Activated CD4-positive, alpha-beta T cell treated with anti-CD3 and anti-CD28 coated beads for 48 hours (primary cell): ENCODE results near the gene COP1.
"Not testable (repeated sequence)": the region's sequence is repeated elsewhere in the genome, so short reads cannot be mapped to it uniquely, and the experiment has no call there.

Source experiments
- DNase-seq: peaks from one replicate; pipeline ENCODE4 v3.0.0-alpha.2; 2020

The COP1 gene

GRCh38 chr1:176206961-176207902 lies at the start of gene COP1:
Gene COP1 (minus strand): TSS chr1:176207286. CDS start chr1:176206978, 308 bp downstream.
- DNase-seq: peak; percentile 97

DNA sequence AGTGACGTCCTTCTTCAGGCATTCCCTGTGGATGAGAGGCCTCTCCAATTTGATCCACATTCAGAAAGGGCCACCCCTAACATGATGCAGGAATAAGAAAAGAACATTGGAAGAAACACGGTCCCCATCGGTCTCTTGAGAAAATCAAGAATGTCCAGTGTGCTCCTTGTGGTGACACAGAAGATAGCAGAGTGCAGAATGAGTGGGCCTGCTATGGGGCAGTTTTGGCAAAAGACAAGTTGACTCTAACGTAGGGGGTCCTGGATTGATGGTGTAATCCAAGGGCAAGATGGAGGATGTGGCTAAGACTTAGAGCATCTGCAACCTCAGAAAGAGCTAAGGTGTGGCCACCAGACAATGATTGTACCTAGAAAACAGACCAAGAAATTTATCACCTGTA lies 45.1 kb upstream of the COP1 start:
- no peak for DNase-seq

DNA sequence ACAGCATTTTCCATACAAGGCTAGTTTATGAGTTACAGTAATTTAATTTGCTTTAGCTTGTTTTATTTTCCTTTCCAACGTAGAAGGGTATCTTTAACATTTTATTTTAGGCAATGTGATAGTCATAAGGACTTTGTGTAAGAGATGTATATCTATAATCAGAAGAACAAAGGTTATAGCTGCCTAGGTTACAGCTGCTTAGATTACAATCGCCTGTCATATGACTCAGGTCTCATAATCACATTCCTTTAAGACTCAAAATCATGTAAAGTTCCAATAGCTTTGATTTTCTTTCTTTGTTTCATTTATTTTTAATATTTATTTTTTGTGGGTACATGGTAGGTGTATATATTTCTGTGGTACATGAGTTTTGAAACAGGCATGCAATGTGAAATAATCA lies 37.8 kb upstream of the COP1 start:
- no peak for DNase-seq

GRCh38 chr1:176243746-176244145 lies 36.7 kb upstream of the COP1 start:
- no peak for DNase-seq

- peak; percentile 29 for DNase-seq
Measured at GRCh38 chr1:176241385-176242015, 34.4 kb upstream of the COP1 start.

DNA sequence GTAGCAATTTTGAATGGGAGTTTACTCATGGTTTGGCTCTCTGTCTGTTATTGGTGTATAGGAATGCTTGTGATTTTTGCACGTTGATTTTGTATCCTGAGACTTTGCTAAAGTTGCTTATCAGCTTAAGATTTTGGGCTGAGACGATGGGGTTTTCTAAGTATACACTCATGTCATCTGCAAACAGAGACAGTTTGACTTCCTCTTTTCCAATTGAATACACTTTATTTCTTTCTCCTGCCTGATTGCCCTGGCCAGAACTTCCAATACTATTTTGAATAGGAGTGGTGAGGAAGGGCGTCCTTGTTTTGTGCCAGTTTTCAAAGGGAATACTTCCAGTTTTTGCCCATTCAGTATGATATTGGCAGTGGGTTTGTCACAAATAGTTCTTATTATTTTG lies 26.6 kb upstream of the COP1 start:
- DNase-seq: not testable (repeated sequence)

DNA sequence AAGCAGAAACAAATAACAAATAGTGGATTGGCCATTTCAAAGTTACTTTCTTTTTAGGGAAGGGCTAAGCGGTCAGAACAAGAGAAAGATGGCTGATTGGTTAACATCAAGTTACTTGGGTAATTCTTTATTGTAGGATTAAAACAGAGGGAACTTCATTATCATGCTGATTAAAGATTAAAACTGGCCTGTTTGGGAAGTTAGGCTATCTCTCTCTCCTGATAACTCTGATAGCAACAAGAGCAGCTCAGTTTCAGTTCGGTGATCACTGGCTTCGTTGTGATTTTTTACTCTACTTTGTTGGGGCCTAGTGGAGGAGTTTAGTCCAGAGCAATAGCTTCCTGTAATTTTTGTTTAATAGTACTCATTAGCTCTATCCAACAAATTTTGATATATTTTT lies 20.5 kb upstream of the COP1 start:
- no peak for DNase-seq

- DNase-seq: no peak
Measured at GRCh38 chr1:176225911-176226310, 18.8 kb upstream of the COP1 start.

DNA sequence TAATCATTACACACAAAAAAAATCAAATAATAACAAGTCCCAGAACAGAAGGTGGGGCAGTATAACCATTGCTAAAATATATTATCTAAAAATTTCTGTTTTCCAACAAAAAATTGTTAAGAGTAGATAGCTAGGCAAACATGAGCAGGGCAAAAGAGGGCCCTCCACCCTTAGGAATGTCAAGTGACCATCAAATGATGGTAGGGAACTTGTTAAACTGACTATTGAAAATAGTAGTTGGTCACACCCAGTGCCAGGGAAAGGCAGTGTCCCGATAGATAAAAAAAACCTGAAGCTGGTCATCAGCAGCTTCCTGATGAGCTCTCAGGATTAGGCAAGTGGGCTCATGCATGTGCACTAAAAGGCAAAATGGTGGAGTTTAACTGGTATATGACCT lies 18.4 kb upstream of the COP1 start:
- DNase-seq: no peak

DNA sequence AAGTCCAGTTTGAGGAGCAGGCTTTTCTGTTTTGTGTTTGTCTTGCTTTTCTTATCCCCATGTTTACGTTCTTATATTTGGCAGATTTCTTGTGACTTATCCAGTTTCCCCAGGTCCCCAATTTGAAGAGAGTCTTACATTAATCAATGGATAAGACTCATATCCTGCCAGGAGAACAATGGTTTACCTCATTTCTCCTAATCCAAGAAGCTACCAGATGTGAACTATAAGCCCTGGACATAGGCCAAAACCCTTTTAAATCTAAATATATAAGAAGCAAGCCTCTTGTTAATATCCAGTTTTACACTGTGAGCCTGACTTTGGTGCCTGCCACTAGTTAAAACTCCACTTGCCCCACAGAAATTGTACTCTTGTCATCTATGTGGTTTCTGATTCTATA lies 15.1 kb upstream of the COP1 start:
- DNase-seq: no peak

DNA sequence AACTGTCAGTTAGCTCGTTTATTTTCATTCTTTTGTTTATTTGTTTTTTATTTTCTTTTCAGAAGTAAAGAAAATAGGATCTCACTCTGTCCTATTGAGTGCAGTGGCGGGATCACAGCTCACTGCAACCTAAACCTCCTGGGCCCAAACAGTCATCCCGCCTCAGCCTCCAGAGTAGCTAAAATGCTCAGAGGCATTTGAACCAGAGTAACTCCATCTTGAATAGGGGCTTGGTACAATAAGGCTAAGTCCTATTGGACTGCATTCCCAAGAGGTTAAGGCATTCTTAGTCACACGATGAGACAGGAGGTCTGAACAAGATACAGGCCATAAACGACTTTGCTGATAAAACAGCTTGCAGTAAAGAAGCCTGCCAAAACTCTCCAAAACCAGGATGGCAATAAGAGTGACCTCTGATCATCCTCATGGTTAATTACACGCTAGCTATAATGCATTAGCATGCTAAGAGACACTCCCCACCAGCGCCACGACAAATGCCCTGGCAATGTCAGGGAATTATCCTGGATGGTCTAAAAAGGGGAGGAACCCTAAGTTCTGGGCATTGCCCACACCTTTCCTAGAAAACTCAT lies 13.1 kb upstream of the COP1 start:
- DNase-seq: no peak

- no peak for DNase-seq
Measured at GRCh38 chr1:176217461-176218099, 10.5 kb upstream of the COP1 start.

- no peak for DNase-seq
Measured at GRCh38 chr1:176216031-176216430, 8.9 kb upstream of the COP1 start.

GRCh38 chr1:176211396-176212165 lies 4.5 kb upstream of the COP1 start:
- DNase-seq: no peak

GRCh38 chr1:176208034-176208433 lies 948 bp upstream of the COP1 start:
- no peak for DNase-seq

DNA sequence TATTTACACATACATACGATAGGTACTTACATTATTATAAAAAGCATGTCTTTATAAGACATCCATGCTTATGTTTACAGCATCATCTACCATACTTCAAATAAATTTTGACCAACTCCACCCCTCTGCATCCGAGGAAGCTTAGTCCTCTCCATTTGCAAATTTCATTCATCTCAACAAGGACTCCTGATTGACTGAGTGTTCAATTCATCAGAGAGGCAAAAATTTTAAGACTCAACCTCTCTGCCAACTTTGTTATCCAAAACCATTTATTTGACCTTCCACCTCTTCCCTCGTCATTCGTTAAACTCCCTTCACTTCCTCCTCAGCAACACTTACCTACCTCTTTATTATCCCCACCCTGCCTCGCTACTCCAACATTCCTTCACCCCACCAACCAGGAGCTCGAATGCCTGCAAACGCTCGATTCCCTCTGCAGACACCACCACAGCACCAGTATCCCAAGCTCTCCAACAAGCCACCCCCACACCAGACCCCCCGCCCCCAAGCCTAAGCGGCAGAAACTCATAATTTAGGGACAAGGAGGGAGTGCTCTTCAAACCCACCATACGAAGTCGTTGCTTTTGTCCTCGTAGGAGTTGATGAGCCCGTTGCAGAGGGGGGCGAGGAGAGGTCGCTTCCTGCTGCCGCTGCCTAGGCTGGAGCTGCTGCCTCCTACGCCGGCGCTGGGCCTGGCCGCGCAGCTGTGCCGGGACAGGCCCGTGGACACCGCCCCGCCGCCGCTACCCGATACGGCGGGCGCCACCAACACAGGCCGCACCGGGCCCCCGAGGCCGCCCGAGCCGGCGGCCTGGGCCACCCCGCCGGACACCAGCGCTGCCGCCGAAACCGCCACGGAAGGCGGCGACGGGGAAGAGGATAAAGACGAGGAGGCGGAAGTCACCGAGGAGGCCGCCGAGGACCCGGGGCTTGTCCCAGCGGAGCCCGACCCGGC lies 803 bp downstream of the COP1 start:
- DNase-seq: no peak

- DNase-seq: no peak
Measured at GRCh38 chr1:176205332-176205914, 1.7 kb downstream of the COP1 start.

- DNase-seq: not testable (repeated sequence)
Measured at GRCh38 chr1:176204655-176205054, 2.4 kb downstream of the COP1 start.

- no peak for DNase-seq
Measured at GRCh38 chr1:176203735-176204134, 3.4 kb downstream of the COP1 start.

DNA sequence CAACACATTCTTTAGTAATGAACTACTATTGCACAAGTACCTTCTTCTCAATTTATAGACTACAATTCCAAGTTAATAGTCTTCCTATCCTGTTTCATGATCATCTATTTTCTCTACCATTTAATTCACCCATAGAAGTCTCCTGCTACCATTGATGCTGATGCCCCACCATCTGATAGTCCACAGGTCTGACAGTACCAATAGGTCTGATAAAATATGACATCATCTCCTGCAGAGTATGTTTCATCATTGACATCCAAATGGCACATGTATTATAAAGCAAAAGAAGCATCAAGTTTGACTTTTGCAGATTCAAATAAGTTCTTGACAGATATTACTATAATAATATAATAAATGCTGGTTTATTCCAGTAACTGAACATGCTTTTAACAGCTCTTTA lies 5.5 kb downstream of the COP1 start:
- no peak for DNase-seq

DNA sequence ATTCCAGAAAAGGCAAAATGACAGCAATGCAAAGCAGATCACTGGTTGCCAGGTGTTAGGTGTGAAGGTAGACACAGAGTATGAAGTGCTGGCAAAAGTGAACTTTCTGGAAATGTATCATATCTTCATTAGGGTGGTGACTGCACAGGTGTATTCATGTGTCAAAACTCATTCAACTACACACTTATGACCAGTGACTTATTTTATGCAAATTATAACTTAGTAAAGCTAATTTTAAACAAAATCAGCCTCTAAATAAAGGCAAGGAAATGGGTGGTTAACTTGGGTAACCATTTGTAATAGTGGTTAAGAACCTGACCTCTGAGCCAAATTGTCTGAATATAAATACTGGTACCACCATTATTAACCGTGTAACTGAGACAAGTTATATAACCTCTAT lies 7.4 kb downstream of the COP1 start:
- no peak for DNase-seq
